Mesenchymal stem cell (in vitro differentiated cells and primary cell): ENCODE measurements around the gene S100A4.
A peak's percentile ranks its signal among the peaks of the same experiment; 100 is the strongest.
"Not testable (repeated sequence)": the region's sequence is repeated elsewhere in the genome, so short reads cannot be mapped to it uniquely, and the experiment has no call there.

Experiments used
- DNase-seq: peaks from one replicate; pipeline ENCODE4 v3.0.0-alpha.2; 2013
- H2AFZ ChIP-seq: one replicate; pipeline ENCODE4 v1.6.1; 2013; ENCODE audit warnings: low read depth, mild to moderate bottlenecking, control low read depth, inconsistent platforms, low read length, moderate library complexity
- H2AK5ac ChIP-seq: 2 replicates; pipeline ENCODE4 v1.6.1; 2013; ENCODE audit warnings: low read length, moderate library complexity, mild to moderate bottlenecking, inconsistent platforms; ENCODE audit not compliant: severe bottlenecking
- H2BK120ac ChIP-seq: one replicate; pipeline ENCODE4 v1.6.1; 2013; ENCODE audit warnings: low read depth, mild to moderate bottlenecking, inconsistent platforms, low read length, moderate library complexity
- H2BK12ac ChIP-seq, 2 experiments: one replicate each; pipeline ENCODE4 v1.6.1; 2013; ENCODE audit warnings: inconsistent platforms in 2 of 2, low read length in 2 of 2, mild to moderate bottlenecking in 2 of 2, moderate library complexity in 2 of 2, control low read depth in 1 of 2
- H2BK15ac ChIP-seq: one replicate; pipeline ENCODE4 v1.6.1; 2013; ENCODE audit warnings: mild to moderate bottlenecking, low read depth, inconsistent platforms; ENCODE audit not compliant: poor library complexity, severe bottlenecking
- H2BK5ac ChIP-seq: 2 replicates; pipeline ENCODE4 v1.6.1; 2013; ENCODE audit warnings: low read depth, mild to moderate bottlenecking, low read length, control low read depth, inconsistent platforms; ENCODE audit not compliant: poor library complexity, severe bottlenecking
- H3K14ac ChIP-seq, 2 experiments: one replicate each; pipeline ENCODE4 v1.6.1; 2013; ENCODE audit warnings: inconsistent platforms in 2 of 2, low read length in 2 of 2, control low read depth in 1 of 2, mild to moderate bottlenecking in 1 of 2, moderate library complexity in 1 of 2
- H3K18ac ChIP-seq, 2 experiments: one replicate each; pipeline ENCODE4 v1.6.1; 2013; ENCODE audit warnings: inconsistent platforms in 2 of 2, low read length in 2 of 2, control low read depth in 1 of 2, low read depth in 1 of 2, mild to moderate bottlenecking in 1 of 2
- H3K23ac ChIP-seq, 2 experiments: one replicate each; pipeline ENCODE4 v1.6.1; 2013; ENCODE audit warnings: inconsistent platforms in 2 of 2, low read length in 2 of 2, mild to moderate bottlenecking in 2 of 2, moderate library complexity in 2 of 2, control low read depth in 1 of 2
- H3K27ac ChIP-seq: 2 replicates; pipeline ENCODE4 v1.5.1; 2013; ENCODE audit warnings: mild to moderate bottlenecking, moderate library complexity, low read length, control low read depth, inconsistent platforms; ENCODE audit not compliant: poor library complexity, severe bottlenecking
- H3K27me3 ChIP-seq, 2 experiments: 2 replicates each; pipeline versions ENCODE4 v1.6.1 to v1.7.0; 2013; ENCODE audit warnings: low read length in 2 of 2, mild to moderate bottlenecking in 2 of 2, moderate library complexity in 2 of 2, control low read depth in 1 of 2, inconsistent platforms in 1 of 2; ENCODE audit not compliant: control insufficient read depth in 1 of 2, insufficient read depth in 1 of 2
- H3K36me3 ChIP-seq, 2 experiments: 2 replicates each; pipeline versions ENCODE4 v1.6.1 to v1.7.0; 2013; ENCODE audit warnings: low read length in 2 of 2, control low read depth in 1 of 2, inconsistent platforms in 1 of 2, low read depth in 1 of 2, mild to moderate bottlenecking in 1 of 2; ENCODE audit not compliant: insufficient read depth in 2 of 2, control insufficient read depth in 1 of 2
- H3K4ac ChIP-seq, 2 experiments: one replicate each; pipeline ENCODE4 v1.6.1; 2013; ENCODE audit warnings: inconsistent platforms in 2 of 2, low read length in 2 of 2, mild to moderate bottlenecking in 2 of 2, moderate library complexity in 2 of 2, control low read depth in 1 of 2, low read depth in 1 of 2
- H3K4me1 ChIP-seq: 2 replicates; pipeline ENCODE4 v1.6.1; 2013; ENCODE audit warnings: low read depth, low read length, control low read depth; ENCODE audit not compliant: control insufficient read depth, insufficient read depth
- H3K4me2 ChIP-seq: 2 replicates; pipeline ENCODE4 v1.6.1; 2013; ENCODE audit warnings: low read length, mild to moderate bottlenecking, inconsistent platforms; ENCODE audit not compliant: poor library complexity, severe bottlenecking
- H3K4me3 ChIP-seq, 2 experiments: 2 replicates each; pipeline versions ENCODE4 v1.5.1 to v1.7.0; 2013; ENCODE audit warnings: low read length in 2 of 2, mild to moderate bottlenecking in 2 of 2, control low read depth in 1 of 2, low read depth in 1 of 2; ENCODE audit not compliant: insufficient read depth in 1 of 2
- H3K79me1 ChIP-seq: replicated peaks from 2 replicates; pipeline ENCODE4 v1.6.1; 2013; ENCODE audit warnings: mild to moderate bottlenecking, control low read depth, low read length, inconsistent platforms; ENCODE audit not compliant: poor library complexity, severe bottlenecking
- H3K9ac ChIP-seq: 2 replicates; pipeline ENCODE4 v1.7.0; 2013; ENCODE audit warnings: mild to moderate bottlenecking, low read length, moderate library complexity
- H3K9me3 ChIP-seq: 2 replicates; pipeline ENCODE4 v1.7.0; 2013; ENCODE audit warnings: mild to moderate bottlenecking, low read length; ENCODE audit not compliant: control insufficient read depth
- H4K8ac ChIP-seq: one replicate; pipeline ENCODE4 v1.6.1; 2013; ENCODE audit warnings: inconsistent platforms, mild to moderate bottlenecking, low read length, moderate library complexity
- H4K91ac ChIP-seq: one replicate; pipeline ENCODE4 v1.6.1; 2013; ENCODE audit warnings: mild to moderate bottlenecking, low read length, inconsistent platforms
- WGBS: methylation state at CpG from one replicate; pipeline ENCODE4 v1.1.7; 2013; ENCODE audit warnings: mixed read lengths; 5-methylcytosine and 5-hydroxymethylcytosine counted together

S100A4 gene

GRCh38 chr1:153583514-153583913 is 37.9 kb upstream of the S100A4 start:
- H2BK15ac ChIP-seq, H2AFZ ChIP-seq, H4K8ac ChIP-seq, H3K9me3 ChIP-seq, H2BK5ac ChIP-seq, H3K4me1 ChIP-seq, H3K18ac ChIP-seq, H3K23ac ChIP-seq, H3K79me1 ChIP-seq, DNase-seq, H3K36me3 ChIP-seq, H3K9ac ChIP-seq, H3K27ac ChIP-seq, H3K27me3 ChIP-seq, H3K4ac ChIP-seq, H3K14ac ChIP-seq, H3K4me2 ChIP-seq, H3K4me3 ChIP-seq, H2BK12ac ChIP-seq, H2AK5ac ChIP-seq, H4K91ac ChIP-seq, H2BK120ac ChIP-seq: not testable (repeated sequence)
- 67% methylated on average over 1 of the region's 3 CpGs for WGBS

- H3K18ac ChIP-seq, H2BK15ac ChIP-seq, H2AFZ ChIP-seq, H3K4me3 ChIP-seq, H3K9ac ChIP-seq, H2BK120ac ChIP-seq, H4K91ac ChIP-seq, H2AK5ac ChIP-seq, H3K27me3 ChIP-seq, H2BK5ac ChIP-seq, H3K9me3 ChIP-seq, H2BK12ac ChIP-seq, H3K4ac ChIP-seq, H3K36me3 ChIP-seq, H3K4me2 ChIP-seq, H4K8ac ChIP-seq, H3K27ac ChIP-seq, H3K23ac ChIP-seq, H3K4me1 ChIP-seq, DNase-seq, H3K14ac ChIP-seq, H3K79me1 ChIP-seq: not testable (repeated sequence)
- WGBS = 98% methylated on average over 26 of the region's 34 CpGs
Observed at GRCh38 chr1:153582836-153583235, 37.2 kb upstream of the S100A4 start.

DNA sequence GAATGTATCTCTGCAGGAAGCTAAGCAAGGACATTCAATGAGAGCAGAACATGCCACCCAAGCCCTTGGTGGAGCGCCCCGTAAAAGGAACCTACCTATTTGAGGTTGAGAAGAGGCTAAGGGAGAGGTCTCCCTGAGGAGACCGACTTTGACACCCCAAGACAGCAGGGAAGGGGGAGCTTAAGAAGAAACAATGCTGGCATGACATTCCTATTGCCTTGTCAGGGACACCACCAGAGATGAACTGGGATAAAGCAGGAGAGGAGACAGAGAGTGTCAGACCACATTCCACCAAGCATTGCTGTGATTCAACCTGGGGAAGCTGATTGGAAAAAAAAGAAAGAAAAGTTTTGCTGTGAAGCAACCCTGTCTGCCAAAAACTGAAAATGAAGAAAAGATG is 33.3 kb upstream of the S100A4 start:
- Histone ChIP-seq H3K18ac (no peak overlapping the region), H3K36me3 (peaks cover 0 to 3% of the 10 kb centered on the region in 2 experiments), H3K4me1 (peaks cover 8% of the 10 kb centered on the region), H2BK15ac (no peak overlapping the region), H3K4me3 (peak overlapping the region in 1 of 2 experiments; percentile 31), H4K8ac (no peak overlapping the region), H2AK5ac (peak overlapping the region; percentile 52), H2AFZ (no peak overlapping the region), H3K4me2 (no peak overlapping the region), H4K91ac (no peak overlapping the region), H2BK5ac (no peak overlapping the region), H2BK12ac (no peak overlapping the region), H2BK120ac (no peak overlapping the region), H3K23ac (no peak overlapping the region), H3K9ac (peak overlapping the region; percentile 38), H3K9me3 (no peaks in the 10 kb centered on the region), H3K4ac (no peak overlapping the region), H3K27ac (no peak overlapping the region), H3K27me3 (no peaks in the 10 kb centered on the region), H3K14ac (no peak overlapping the region), H3K79me1 (no peaks in the 10 kb centered on the region)
- 85% methylated on average over 3 of the region's 3 CpGs for WGBS
- no peak for DNase-seq

- no peaks in the 10 kb centered on the region for H3K9me3 ChIP-seq
- H2AFZ ChIP-seq = no peak overlapping the region
- peaks cover 0 to 3% of the 10 kb centered on the region in 2 experiments for H3K36me3 ChIP-seq
- H3K23ac ChIP-seq = no peak overlapping the region
- no peak overlapping the region for H3K14ac ChIP-seq
- H2AK5ac ChIP-seq = peak overlapping the region; percentile 65
- peak overlapping the region; percentile 51 for H3K27ac ChIP-seq
- peak overlapping the region in 1 of 2 experiments; percentile 21 for H2BK12ac ChIP-seq
- no peaks in the 10 kb centered on the region for H3K27me3 ChIP-seq
- H2BK120ac ChIP-seq = no peak overlapping the region
- peak overlapping the region in 1 of 2 experiments; percentile 11 for H3K18ac ChIP-seq
- H3K4ac ChIP-seq = no peak overlapping the region
- no peaks in the 10 kb centered on the region for H3K79me1 ChIP-seq
- H4K91ac ChIP-seq = no peak overlapping the region
- peak overlapping the region; percentile 31 for H3K4me2 ChIP-seq
- H3K9ac ChIP-seq = peak overlapping the region; percentile 23
- no peak overlapping the region for H2BK5ac ChIP-seq
- no peak overlapping the region for H2BK15ac ChIP-seq
- peaks cover 8% of the 10 kb centered on the region for H3K4me1 ChIP-seq
- H3K4me3 ChIP-seq = no peak overlapping the region
- no peak overlapping the region for H4K8ac ChIP-seq
- DNase-seq = peak; percentile 34
Observed at GRCh38 chr1:153578490-153578889, 32.9 kb upstream of the S100A4 start.
